Breast epithelium (tissue), 3 donors: ENCODE results near the gene TLNRD1.

Source experiments
- POLR2A ChIP-seq: fragments of 450-650 bp; IDR thresholded peaks from one replicate; pipeline ENCODE4 v1.6.1; 2016; ENCODE audit warnings: antibody characterized with exemption, mild to moderate bottlenecking, moderate library complexity
- POLR2AphosphoS5 ChIP-seq, 3 donors: sonication (generic); formaldehyde crosslinking; IDR thresholded peaks; one replicate each; pipeline ENCODE4 v1.6.1; 2017; ENCODE audit warnings: antibody characterized with exemption in 3 of 3
- TF ChIP-seq, protein P1 (sequence below), 3 donors: fragments of 450-650 bp; IDR thresholded peaks; one replicate each; pipeline ENCODE4 v1.5.1; 2016 to 2017; ENCODE audit warnings: antibody characterized with exemption in 3 of 3, mild to moderate bottlenecking in 3 of 3, moderate library complexity in 3 of 3

DNA sequence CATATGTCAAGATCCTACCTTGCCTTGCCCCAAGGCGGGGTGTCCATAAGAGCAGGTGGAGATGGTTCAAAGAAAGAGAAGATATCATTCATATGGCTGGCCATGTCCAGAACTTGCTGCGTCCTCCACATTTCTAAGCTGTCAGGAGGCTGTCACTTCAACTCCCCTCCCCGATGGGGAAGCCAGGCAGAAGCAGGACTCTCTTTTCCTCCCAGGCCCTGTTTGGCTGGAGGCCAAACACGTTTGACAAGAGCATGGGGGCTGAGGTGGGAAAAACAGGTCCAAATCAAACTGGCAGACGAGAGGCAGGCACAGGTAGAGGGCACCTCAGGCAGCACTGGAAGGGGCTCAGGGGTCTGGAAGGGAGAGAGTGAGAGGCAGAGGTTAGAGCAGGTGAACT, 48.8 kb upstream of the TLNRD1 start:
- TF ChIP-seq, protein P1, sequence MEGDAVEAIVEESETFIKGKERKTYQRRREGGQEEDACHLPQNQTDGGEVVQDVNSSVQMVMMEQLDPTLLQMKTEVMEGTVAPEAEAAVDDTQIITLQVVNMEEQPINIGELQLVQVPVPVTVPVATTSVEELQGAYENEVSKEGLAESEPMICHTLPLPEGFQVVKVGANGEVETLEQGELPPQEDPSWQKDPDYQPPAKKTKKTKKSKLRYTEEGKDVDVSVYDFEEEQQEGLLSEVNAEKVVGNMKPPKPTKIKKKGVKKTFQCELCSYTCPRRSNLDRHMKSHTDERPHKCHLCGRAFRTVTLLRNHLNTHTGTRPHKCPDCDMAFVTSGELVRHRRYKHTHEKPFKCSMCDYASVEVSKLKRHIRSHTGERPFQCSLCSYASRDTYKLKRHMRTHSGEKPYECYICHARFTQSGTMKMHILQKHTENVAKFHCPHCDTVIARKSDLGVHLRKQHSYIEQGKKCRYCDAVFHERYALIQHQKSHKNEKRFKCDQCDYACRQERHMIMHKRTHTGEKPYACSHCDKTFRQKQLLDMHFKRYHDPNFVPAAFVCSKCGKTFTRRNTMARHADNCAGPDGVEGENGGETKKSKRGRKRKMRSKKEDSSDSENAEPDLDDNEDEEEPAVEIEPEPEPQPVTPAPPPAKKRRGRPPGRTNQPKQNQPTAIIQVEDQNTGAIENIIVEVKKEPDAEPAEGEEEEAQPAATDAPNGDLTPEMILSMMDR (IDR thresholded peaks at IDR 0.05), result no peak
- TF ChIP-seq POLR2A (no peak), POLR2AphosphoS5 (IDR thresholded peaks at IDR 0.05) (no peak)
